ENCODE measurements around the gene ZNF8.
A peak's percentile ranks its signal among the peaks of the same experiment; 100 is the strongest.

Gene ZNF8

DNA sequence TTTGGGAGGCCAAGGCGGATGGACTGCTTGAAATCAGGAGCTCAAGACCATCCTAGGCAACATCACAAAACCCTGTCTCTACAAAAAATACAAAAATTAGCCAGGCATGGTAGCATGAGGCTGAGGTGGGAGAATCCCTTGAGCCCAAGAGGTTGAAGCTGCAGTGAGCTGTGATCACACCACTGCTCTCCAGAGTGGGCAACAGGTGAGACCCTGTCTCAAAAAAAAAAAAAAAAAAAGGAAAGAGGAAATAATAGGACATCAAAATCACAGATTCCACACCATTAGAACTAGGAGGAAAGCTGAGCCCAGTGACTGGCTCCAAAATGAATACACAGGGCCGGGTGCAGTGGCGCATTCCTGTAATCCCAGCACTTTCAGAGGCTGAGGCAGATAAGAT is 3.2 kb upstream of the ZNF8 start:
- TF ChIP-seq, protein P1, sequence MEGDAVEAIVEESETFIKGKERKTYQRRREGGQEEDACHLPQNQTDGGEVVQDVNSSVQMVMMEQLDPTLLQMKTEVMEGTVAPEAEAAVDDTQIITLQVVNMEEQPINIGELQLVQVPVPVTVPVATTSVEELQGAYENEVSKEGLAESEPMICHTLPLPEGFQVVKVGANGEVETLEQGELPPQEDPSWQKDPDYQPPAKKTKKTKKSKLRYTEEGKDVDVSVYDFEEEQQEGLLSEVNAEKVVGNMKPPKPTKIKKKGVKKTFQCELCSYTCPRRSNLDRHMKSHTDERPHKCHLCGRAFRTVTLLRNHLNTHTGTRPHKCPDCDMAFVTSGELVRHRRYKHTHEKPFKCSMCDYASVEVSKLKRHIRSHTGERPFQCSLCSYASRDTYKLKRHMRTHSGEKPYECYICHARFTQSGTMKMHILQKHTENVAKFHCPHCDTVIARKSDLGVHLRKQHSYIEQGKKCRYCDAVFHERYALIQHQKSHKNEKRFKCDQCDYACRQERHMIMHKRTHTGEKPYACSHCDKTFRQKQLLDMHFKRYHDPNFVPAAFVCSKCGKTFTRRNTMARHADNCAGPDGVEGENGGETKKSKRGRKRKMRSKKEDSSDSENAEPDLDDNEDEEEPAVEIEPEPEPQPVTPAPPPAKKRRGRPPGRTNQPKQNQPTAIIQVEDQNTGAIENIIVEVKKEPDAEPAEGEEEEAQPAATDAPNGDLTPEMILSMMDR (IDR thresholded peaks at IDR 0.05; ENCODE audit: low read depth, low read length): no peak
- H3K4me3 ChIP-seq (replicated peaks in 1 of 2; ENCODE audit: low read depth in 2 of 2, low read length in 2 of 2): no peak overlapping the region
- no peak for DNase-seq (ENCODE audit: low read depth in 2 of 2)

DNA sequence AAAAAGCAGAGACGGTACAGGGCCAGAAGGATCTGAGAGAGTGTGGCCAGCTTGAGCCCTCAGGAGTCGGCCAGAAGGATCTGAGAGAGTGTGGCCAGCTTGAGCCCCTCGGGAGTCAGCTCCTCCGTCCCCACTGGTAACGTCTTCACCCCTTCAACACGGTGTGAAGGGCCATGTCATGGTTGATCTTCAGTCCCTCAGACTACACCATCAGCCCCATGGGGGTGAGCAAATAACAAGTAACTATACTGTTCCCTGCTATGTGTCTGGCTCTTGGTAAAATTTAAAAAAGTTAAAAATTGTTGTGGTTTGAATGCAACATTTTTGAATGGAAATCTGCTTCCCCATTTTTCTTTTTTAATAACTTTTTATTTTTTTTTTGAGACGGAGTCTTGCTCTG is 1.6 kb upstream of the ZNF8 start:
- DNase-seq (ENCODE audit: low read depth in 2 of 2): no peak
- TF ChIP-seq, protein P1 (IDR thresholded peaks at IDR 0.05; ENCODE audit: low read depth, low read length): no peak
- no peak overlapping the region for H3K4me3 ChIP-seq (replicated peaks in 1 of 2; ENCODE audit: low read depth in 2 of 2, low read length in 2 of 2)

DNA sequence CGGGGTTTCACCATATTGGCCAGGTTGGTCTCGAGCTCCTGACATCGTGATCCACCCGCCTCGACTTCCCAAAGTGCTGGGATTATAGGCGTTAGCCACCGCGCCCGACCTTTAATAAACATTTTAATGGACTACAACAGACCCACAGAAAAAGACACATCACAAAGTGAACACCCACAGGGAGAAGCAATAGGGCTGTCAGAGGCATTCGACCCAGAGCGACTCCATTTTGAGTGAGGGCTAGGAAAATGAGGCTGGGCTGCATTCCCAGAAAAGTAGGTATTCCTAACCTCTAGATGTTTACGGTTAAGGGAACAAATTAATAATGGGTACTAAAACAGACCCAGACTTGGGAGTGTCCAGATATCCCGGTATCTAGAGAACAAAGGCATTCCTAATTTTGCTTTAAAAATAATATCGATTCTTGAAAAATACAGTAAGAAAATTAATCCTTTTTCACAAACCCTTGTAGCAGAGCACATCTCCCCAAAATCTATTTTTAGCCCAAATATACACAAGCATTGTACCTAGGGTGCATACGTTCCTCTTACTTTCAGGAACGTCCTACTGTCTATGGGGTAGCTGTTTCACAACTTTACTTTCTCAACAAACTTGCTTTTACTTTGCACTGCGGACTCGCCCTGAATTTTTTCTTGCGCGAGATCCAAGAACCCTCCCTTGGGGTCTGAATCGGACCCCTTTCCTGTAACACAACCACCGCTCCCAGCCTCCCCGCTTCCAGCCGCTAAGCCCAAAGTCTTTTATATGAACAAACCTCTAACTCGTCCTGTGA is 811 bp upstream of the ZNF8 start:
- H3K4me3 ChIP-seq (replicated peaks in 1 of 2; ENCODE audit: low read depth in 2 of 2, low read length in 2 of 2): peak overlapping the region; percentile 86 to 93
- TF ChIP-seq, protein P1 (IDR thresholded peaks at IDR 0.05; ENCODE audit: low read depth, low read length): no peak
- no peak for DNase-seq (ENCODE audit: low read depth in 2 of 2)

DNA sequence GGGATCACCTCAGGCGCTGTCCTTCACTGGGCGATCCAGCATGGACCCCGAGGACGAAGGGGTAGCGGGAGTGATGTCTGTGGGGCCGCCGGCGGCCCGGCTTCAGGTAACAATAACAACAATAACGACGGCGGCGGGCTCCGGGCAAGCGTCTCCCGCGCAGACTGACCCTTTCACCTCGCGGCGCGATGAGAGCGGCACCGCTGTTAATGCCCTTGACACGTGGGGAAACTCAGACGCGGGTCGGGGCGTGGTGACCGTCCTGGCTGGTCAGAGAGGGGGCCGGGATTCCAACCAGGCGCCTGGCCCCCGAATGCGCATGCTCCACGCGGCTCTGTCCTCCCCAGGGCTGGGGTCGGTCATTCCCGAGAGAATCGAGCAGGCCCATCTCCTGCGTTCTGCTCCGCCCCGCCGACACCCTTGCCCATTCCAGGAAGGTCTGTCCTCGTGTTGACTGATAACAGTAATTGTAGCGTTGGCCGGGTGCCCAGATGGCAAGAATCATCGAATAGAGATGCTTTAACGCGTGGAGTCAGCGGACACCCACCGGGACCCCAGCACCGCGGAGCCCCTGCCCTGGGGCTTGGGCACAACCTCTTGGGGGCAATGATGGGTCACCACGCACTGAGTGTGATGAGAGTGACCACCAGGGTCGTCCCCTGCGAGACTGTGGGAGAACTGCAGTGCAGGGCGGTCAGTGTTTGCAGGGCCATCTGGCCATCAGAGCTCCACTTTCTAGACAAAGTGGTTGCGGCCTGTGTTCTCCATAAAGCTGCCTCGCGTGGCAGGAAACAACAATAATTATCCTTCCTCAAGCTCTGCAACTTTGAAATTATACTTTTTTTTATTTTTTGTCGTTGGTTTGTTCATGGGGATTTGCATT is 528 bp downstream of the ZNF8 start:
- peak overlapping the region; percentile 86 to 93 for H3K4me3 ChIP-seq (replicated peaks in 1 of 2; ENCODE audit: low read depth in 2 of 2, low read length in 2 of 2)
- DNase-seq (ENCODE audit: low read depth in 2 of 2): peak; percentile 49 to 86
- TF ChIP-seq, protein P1 (IDR thresholded peaks at IDR 0.05; ENCODE audit: low read depth, low read length): no peak

DNA sequence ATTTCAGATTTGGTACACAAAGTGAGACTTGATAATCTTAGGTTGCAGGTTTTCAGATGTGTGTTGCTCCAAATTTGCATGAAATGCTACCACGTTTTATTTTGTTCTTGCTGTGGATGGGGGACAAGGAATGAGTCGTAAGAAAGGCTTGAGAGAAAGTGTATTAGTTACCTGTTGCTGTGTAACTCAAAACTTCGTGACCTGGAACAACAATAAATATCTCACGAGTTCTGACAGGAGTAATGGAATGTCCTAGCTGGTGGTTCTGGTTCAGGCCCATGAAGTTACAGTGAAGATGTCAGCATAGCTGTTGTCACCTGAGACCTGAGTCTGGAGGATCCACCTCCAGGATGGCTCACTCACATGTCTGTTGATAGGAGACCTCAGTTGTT is 1.2 kb downstream of the ZNF8 start:
- TF ChIP-seq, protein P1 (IDR thresholded peaks at IDR 0.05; ENCODE audit: low read depth, low read length): no peak
- peak overlapping the region; percentile 86 to 93 for H3K4me3 ChIP-seq (replicated peaks in 1 of 2; ENCODE audit: low read depth in 2 of 2, low read length in 2 of 2)
- DNase-seq (ENCODE audit: low read depth in 2 of 2): peak in 1 of 2 donors; percentile 11

- H3K4me3 ChIP-seq (replicated peaks in 1 of 2; ENCODE audit: low read depth in 2 of 2, low read length in 2 of 2): no peak overlapping the region
- DNase-seq (ENCODE audit: low read depth in 2 of 2): no peak
- TF ChIP-seq, protein P1 (IDR thresholded peaks at IDR 0.05; ENCODE audit: low read depth, low read length): no peak
Measured at GRCh38 chr19:58284199-58284598, 5.4 kb downstream of the ZNF8 start.
